OCI-LY1 (cell line): Measurements from ENCODE around the gene LAMA3.

Source experiments
- H2AFZ ChIP-seq: fragments of 200-600 bp; sonication (generic), shearing (Covaris generic); 2 replicates; pipeline ENCODE4 v1.6.0; 2014; ENCODE audit warnings: antibody characterized with exemption, mild to moderate bottlenecking, low read length
- H3F3A ChIP-seq: fragments of 200-600 bp; sonication (generic), shearing (Covaris generic); 2 replicates; pipeline ENCODE4 v1.6.0; 2014; ENCODE audit warnings: mild to moderate bottlenecking, antibody characterized with exemption, low read length, moderate library complexity; ENCODE audit not compliant: insufficient read depth
- H3K27ac ChIP-seq: fragments of 200-600 bp; sonication (generic); 2 replicates; pipeline ENCODE4 v1.5.1; 2014; ENCODE audit warnings: low read length, mixed run types, mild to moderate bottlenecking, low read depth; ENCODE audit not compliant: poor library complexity, severe bottlenecking
- H3K27me3 ChIP-seq: fragments of 200-600 bp; sonication (generic); 2 replicates; pipeline ENCODE4 v1.6.0; 2014; ENCODE audit warnings: antibody characterized with exemption, mild to moderate bottlenecking, low read length, moderate library complexity; ENCODE audit not compliant: insufficient read depth
- H3K36me3 ChIP-seq: fragments of 200-600 bp; sonication (generic); 2 replicates; pipeline ENCODE4 v1.6.1; 2014; ENCODE audit warnings: mild to moderate bottlenecking, antibody characterized with exemption, low read length, moderate library complexity, mixed read lengths; ENCODE audit not compliant: insufficient read depth
- H3K4me1 ChIP-seq: fragments of 200-600 bp; sonication (generic); 2 replicates; pipeline ENCODE4 v1.5.1; 2014; ENCODE audit warnings: mild to moderate bottlenecking, low read length, moderate library complexity; ENCODE audit not compliant: insufficient read depth, severe bottlenecking
- H3K4me2 ChIP-seq: fragments of 200-600 bp; sonication (generic), shearing (Covaris generic); 2 replicates; pipeline ENCODE4 v1.6.1; 2014; ENCODE audit warnings: low read length
- H3K4me3 ChIP-seq: fragments of 200-600 bp; sonication (generic); 2 replicates; pipeline ENCODE4 v1.5.1; 2014; ENCODE audit warnings: low read length, low read depth, mild to moderate bottlenecking, mixed read lengths; ENCODE audit not compliant: poor library complexity, severe bottlenecking
- H3K79me2 ChIP-seq: fragments of 200-600 bp; shearing (Covaris generic); 2 replicates; pipeline ENCODE4 v1.6.1; 2016; ENCODE audit warnings: mixed run types, low read length, mixed read lengths; ENCODE audit not compliant: insufficient read depth
- H3K9ac ChIP-seq: fragments of 200-600 bp; sonication (generic), shearing (Covaris generic); 2 replicates; pipeline ENCODE4 v1.6.1; 2014; ENCODE audit warnings: mild to moderate bottlenecking, low read length, mixed read lengths
- H3K9me2 ChIP-seq: fragments of 200-600 bp; sonication (generic), shearing (Covaris generic); 2 replicates; pipeline ENCODE4 v1.6.1; 2014; ENCODE audit warnings: low read depth, mild to moderate bottlenecking, low read length, mixed read lengths
- H3K9me3 ChIP-seq: fragments of 200-600 bp; shearing (Covaris generic); 2 replicates; pipeline ENCODE4 v1.6.1; 2014; ENCODE audit warnings: low read length, mixed read lengths
- H4K20me1 ChIP-seq: fragments of 200-600 bp; sonication (generic), shearing (Covaris generic); 2 replicates; pipeline ENCODE4 v1.6.0; 2016; ENCODE audit warnings: mild to moderate bottlenecking, low read length; ENCODE audit not compliant: insufficient read depth
- CTCF ChIP-seq: fragments of 200-600 bp; sonication (generic), shearing (Covaris generic); IDR thresholded peaks from 2 replicates; pipeline ENCODE4 v1.5.1; 2017; ENCODE audit warnings: mild to moderate bottlenecking, antibody characterized with exemption, low read length, moderate library complexity, mixed read lengths
- EZH2 ChIP-seq: fragments of 200-600 bp; sonication (generic), shearing (Covaris generic); IDR thresholded peaks from 2 replicates; pipeline ENCODE4 v1.8.0; 2017; ENCODE audit warnings: borderline replicate concordance, mixed run types, mild to moderate bottlenecking, antibody characterized with exemption, low read length, moderate library complexity, mixed read lengths

LAMA3 gene

GRCh38 chr18:23849141-23849540, 159.9 kb downstream of the LAMA3 start:
- Histone ChIP-seq H3K9me3 (no peaks in the 10 kb centered on the region), H3K27me3 (no peaks in the 10 kb centered on the region), H3K4me3 (no peak overlapping the region), H3F3A (no peaks in the 10 kb centered on the region), H3K9me2 (no peaks in the 10 kb centered on the region), H4K20me1 (no peaks in the 10 kb centered on the region), H3K36me3 (no peaks in the 10 kb centered on the region), H2AFZ (no peak overlapping the region), H3K9ac (no peak overlapping the region), H3K4me1 (peaks cover 7% of the 10 kb centered on the region), H3K27ac (no peak overlapping the region), H3K79me2 (no peaks in the 10 kb centered on the region), H3K4me2 (no peak overlapping the region)
- TF ChIP-seq EZH2: no peak
- no peak for TF ChIP-seq CTCF

DNA sequence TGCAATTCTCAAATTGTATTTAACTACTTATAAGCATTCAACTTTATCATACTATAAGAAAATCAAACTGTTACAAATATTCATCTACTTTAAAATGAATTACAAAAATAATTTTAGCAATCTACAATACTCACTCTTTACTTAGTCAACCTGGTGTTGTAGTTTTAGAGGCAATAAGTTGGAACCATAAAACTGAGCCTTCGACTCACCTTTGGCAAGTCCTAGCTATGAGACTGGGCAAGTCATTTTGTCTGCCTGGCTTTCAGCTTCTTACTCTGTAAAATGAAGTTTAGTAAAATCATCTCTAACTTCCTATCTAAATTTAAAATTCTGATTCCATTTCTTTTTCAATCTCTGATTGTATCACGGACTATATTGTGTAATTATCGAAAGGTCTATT, 161.0 kb downstream of the LAMA3 start:
- Histone ChIP-seq H3K4me2 (no peak overlapping the region), H2AFZ (no peak overlapping the region), H3K9ac (no peak overlapping the region), H3K79me2 (no peaks in the 10 kb centered on the region), H3K4me1 (peaks cover 7% of the 10 kb centered on the region), H3K36me3 (no peaks in the 10 kb centered on the region), H4K20me1 (no peaks in the 10 kb centered on the region), H3K27me3 (no peaks in the 10 kb centered on the region), H3K4me3 (no peak overlapping the region), H3K9me2 (no peaks in the 10 kb centered on the region), H3K9me3 (no peaks in the 10 kb centered on the region), H3F3A (no peaks in the 10 kb centered on the region), H3K27ac (no peak overlapping the region)
- no peak for TF ChIP-seq CTCF
- no peak for TF ChIP-seq EZH2

GRCh38 chr18:23851470-23852002, 162.3 kb downstream of the LAMA3 start:
- no peak overlapping the region for H3K4me3 ChIP-seq
- H3K36me3 ChIP-seq: no peaks in the 10 kb centered on the region
- H3K4me1 ChIP-seq: peaks cover 7% of the 10 kb centered on the region
- H3K9me3 ChIP-seq: no peaks in the 10 kb centered on the region
- no peak overlapping the region for H3K27ac ChIP-seq
- H3K79me2 ChIP-seq: no peaks in the 10 kb centered on the region
- H3K9ac ChIP-seq: no peak overlapping the region
- H3K27me3 ChIP-seq: no peaks in the 10 kb centered on the region
- no peaks in the 10 kb centered on the region for H4K20me1 ChIP-seq
- no peak overlapping the region for H3K4me2 ChIP-seq
- H3K9me2 ChIP-seq: no peaks in the 10 kb centered on the region
- no peaks in the 10 kb centered on the region for H3F3A ChIP-seq
- TF ChIP-seq EZH2: no peak
- TF ChIP-seq CTCF: no peak
- H2AFZ ChIP-seq: no peak overlapping the region
